Vagina (tissue), 2 donors: ENCODE measurements around the gene OR2V2.

Experiments used
- CTCF ChIP-seq, 3 experiments: fragments of 450-650 bp in 2 of 3; fragments of 200-600 bp in 1 of 3; sonication (generic) in 1 of 3; IDR thresholded peaks; one replicate each; pipeline ENCODE4 v1.5.1; 2017 to 2019; ENCODE audit warnings: antibody characterized with exemption in 3 of 3, mild to moderate bottlenecking in 2 of 3, moderate library complexity in 2 of 3
- POLR2A ChIP-seq, 2 donors: fragments of 450-650 bp; IDR thresholded peaks; one replicate each; pipeline ENCODE4 v1.6.1; 2017; ENCODE audit warnings: antibody characterized with exemption in 2 of 2, mild to moderate bottlenecking in 2 of 2, moderate library complexity in 2 of 2
- POLR2AphosphoS5 ChIP-seq, 2 donors: sonication (generic); formaldehyde crosslinking; IDR thresholded peaks; one replicate each; pipeline ENCODE4 v1.9.0; 2017; ENCODE audit warnings: antibody characterized with exemption in 2 of 2, mild to moderate bottlenecking in 2 of 2, low read depth in 1 of 2; ENCODE audit not compliant: insufficient read depth in 1 of 2

GRCh38 chr5:181133083-181133482, 14.3 kb upstream of the OR2V2 start:
- TF ChIP-seq CTCF (IDR thresholded peaks at IDR 0.05) = no peak
- no peak for TF ChIP-seq POLR2A (IDR thresholded peaks at IDR 0.05)
- TF ChIP-seq POLR2AphosphoS5 (IDR thresholded peaks at IDR 0.05; ENCODE audit: insufficient read depth in 1 of 2, low read depth in 1 of 2) = no peak
